Smooth muscle cell (in vitro differentiated cells): ENCODE data around the gene TMEM202. TPM values are rescaled to one million over a fixed set of nuclear protein-coding genes. Genes with fewer than 3 reads are reported as not detected.

Source experiments
- DNase-seq: peaks from one replicate; lab custom pipeline; 2025; ENCODE audit not compliant: unreplicated experiment; lab: John Stamatoyannopoulos, UW
- H2AFZ ChIP-seq: fragments of 200-600 bp; sonication (generic); 2 replicates; pipeline ENCODE4 v1.6.0; 2016; ENCODE audit warnings: antibody characterized with exemption, low read depth, mild to moderate bottlenecking
- H3F3A ChIP-seq: fragments of 200-600 bp; sonication (generic); 2 replicates; pipeline ENCODE4 v1.6.0; 2017; ENCODE audit warnings: antibody characterized with exemption, low read depth
- H3K27ac ChIP-seq: fragments of 200-600 bp; sonication (generic); 2 replicates; pipeline ENCODE4 v1.5.1; 2016; ENCODE audit warnings: low read depth, mild to moderate bottlenecking
- H3K27me3 ChIP-seq: fragments of 200-600 bp; sonication (generic); 2 replicates; pipeline ENCODE4 v1.6.1; 2016; ENCODE audit warnings: low read depth, mild to moderate bottlenecking
- H3K36me3 ChIP-seq: fragments of 200-600 bp; sonication (generic); 2 replicates; pipeline ENCODE4 v1.5.1; 2016; ENCODE audit warnings: low read depth
- H3K4me1 ChIP-seq: fragments of 200-600 bp; sonication (generic); 2 replicates; pipeline ENCODE4 v1.5.1; 2016; ENCODE audit warnings: low read depth
- H3K4me2 ChIP-seq: fragments of 200-600 bp; sonication (generic); 2 replicates; pipeline ENCODE4 v1.6.0; 2016; ENCODE audit warnings: mild to moderate bottlenecking
- H3K4me3 ChIP-seq: fragments of 200-600 bp; sonication (generic); 2 replicates; pipeline ENCODE4 v1.5.1; 2016; ENCODE audit warnings: mild to moderate bottlenecking
- H3K79me2 ChIP-seq: fragments of 200-600 bp; sonication (generic); 2 replicates; pipeline ENCODE4 v1.6.0; 2016; ENCODE audit warnings: low read depth, mild to moderate bottlenecking
- H3K9ac ChIP-seq: fragments of 200-600 bp; sonication (generic); 2 replicates; pipeline ENCODE4 v1.6.0; 2016; ENCODE audit warnings: low read depth
- H3K9me3 ChIP-seq: fragments of 200-600 bp; sonication (generic); replicated peaks from 2 replicates; pipeline ENCODE4 v1.5.1; 2016; ENCODE audit warnings: low read depth
- H4K20me1 ChIP-seq: fragments of 200-600 bp; sonication (generic); 2 replicates; pipeline ENCODE4 v1.6.0; 2016; ENCODE audit warnings: low read depth
- WGBS: methylation state at CpG from one replicate; pipeline ENCODE4 v1.1.7; 2016; ENCODE audit warnings: low lambda C conversion rate; 5-methylcytosine and 5-hydroxymethylcytosine counted together
- polyA plus RNA-seq: library from polyadenylated mRNA; unstranded; fragments of >200 nt; fragmentation: Nextera tagmentation; extraction: Ambion mirVana; gene quantifications from 2 replicates; pipeline ENCODE4 v1.2.1, GENCODE V29; 2016
- total RNA-seq: library from RNA; depleted of rRNA; stranded (reverse); fragments of >200 nt; gene quantifications from 2 replicates; pipeline ENCODE4 v1.2.3, GENCODE V29; 2014
- TF ChIP-seq, protein P1 (sequence below): fragments of 200-600 bp; sonication (generic); IDR thresholded peaks from 2 replicates; pipeline ENCODE4 v1.5.1; 2017; ENCODE audit warnings: borderline replicate concordance, mild to moderate bottlenecking, antibody characterized with exemption; ENCODE audit not compliant: insufficient read depth, poor library complexity, severe bottlenecking

Gene TMEM202
- total and polyA plus RNA-seq, 2 experiments from 2014 or later = not detected

DNA sequence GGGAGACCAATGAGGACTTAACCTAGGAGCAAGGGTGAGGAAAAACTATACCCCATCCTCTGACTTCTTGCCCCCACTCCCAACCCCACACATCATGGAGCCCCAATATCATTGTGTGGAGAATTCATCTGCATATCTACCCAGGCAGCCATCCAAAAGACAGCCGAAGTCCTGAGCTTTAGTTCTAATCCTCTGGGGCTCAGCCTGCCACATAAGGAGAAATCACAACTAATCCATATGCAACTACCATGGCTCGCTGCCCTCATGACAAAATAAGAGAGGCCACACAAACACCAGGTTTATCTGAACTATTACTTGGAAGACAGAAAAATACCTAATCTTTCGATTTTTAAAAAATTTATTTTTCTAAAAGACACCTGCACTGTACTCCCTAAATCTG lies 40.0 kb upstream of the TMEM202 start:
- TF ChIP-seq, protein P1, sequence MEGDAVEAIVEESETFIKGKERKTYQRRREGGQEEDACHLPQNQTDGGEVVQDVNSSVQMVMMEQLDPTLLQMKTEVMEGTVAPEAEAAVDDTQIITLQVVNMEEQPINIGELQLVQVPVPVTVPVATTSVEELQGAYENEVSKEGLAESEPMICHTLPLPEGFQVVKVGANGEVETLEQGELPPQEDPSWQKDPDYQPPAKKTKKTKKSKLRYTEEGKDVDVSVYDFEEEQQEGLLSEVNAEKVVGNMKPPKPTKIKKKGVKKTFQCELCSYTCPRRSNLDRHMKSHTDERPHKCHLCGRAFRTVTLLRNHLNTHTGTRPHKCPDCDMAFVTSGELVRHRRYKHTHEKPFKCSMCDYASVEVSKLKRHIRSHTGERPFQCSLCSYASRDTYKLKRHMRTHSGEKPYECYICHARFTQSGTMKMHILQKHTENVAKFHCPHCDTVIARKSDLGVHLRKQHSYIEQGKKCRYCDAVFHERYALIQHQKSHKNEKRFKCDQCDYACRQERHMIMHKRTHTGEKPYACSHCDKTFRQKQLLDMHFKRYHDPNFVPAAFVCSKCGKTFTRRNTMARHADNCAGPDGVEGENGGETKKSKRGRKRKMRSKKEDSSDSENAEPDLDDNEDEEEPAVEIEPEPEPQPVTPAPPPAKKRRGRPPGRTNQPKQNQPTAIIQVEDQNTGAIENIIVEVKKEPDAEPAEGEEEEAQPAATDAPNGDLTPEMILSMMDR = no peak
- peaks cover 3% of the 10 kb centered on the region for H3F3A ChIP-seq
- no peaks in the 10 kb centered on the region for H3K27me3 ChIP-seq
- no peak overlapping the region for H3K9ac ChIP-seq
- no peaks in the 10 kb centered on the region for H3K4me1 ChIP-seq
- DNase-seq = no peak
- 68% methylated on average over 3 of the region's 3 CpGs for WGBS
- peak overlapping the region; percentile 57 for H3K4me2 ChIP-seq
- no peak overlapping the region for H2AFZ ChIP-seq
- peaks cover 68% of the 10 kb centered on the region for H4K20me1 ChIP-seq
- no peaks in the 10 kb centered on the region for H3K9me3 ChIP-seq
- no peak overlapping the region for H3K4me3 ChIP-seq
- H3K27ac ChIP-seq = peak overlapping the region; percentile 46
- peaks cover 6% of the 10 kb centered on the region for H3K79me2 ChIP-seq
- H3K36me3 ChIP-seq = no peaks in the 10 kb centered on the region

DNA sequence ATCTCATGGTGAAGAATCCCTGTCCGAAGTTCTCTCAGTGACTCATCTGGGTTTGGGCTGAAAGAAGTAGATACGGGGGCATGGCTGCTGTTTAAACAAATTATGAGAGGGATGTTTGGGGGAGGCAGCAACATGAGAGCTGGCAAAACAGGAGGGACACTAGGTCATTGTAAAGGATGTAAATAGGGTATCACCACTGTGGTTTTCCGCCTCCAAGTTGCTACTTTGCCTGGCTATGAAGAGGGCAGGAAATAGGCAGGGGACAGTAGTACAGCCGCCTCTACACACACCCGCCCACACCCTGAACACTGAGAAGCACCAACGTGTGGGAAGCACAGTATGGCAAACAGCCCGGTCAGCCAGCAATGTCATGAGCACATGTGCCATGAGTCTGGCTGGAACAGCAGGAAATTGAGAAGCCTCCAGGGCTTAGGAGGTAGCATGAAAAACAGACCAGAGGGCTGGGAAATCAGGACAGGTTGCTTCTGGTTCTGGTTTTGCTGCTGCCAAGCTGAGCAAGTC lies 39.4 kb upstream of the TMEM202 start:
- TF ChIP-seq, protein P1 = no peak
- no peaks in the 10 kb centered on the region for H3K4me1 ChIP-seq
- no peaks in the 10 kb centered on the region for H3K27me3 ChIP-seq
- no peaks in the 10 kb centered on the region for H3K36me3 ChIP-seq
- DNase-seq = no peak
- 47% methylated on average over 7 of the region's 7 CpGs for WGBS
- H3K4me2 ChIP-seq = peak overlapping the region; percentile 57
- no peak overlapping the region for H2AFZ ChIP-seq
- H3K9ac ChIP-seq = no peak overlapping the region
- peak overlapping the region; percentile 46 for H3K27ac ChIP-seq
- H3K9me3 ChIP-seq = no peaks in the 10 kb centered on the region
- H3K79me2 ChIP-seq = peaks cover 11% of the 10 kb centered on the region
- H3F3A ChIP-seq = peaks cover 3% of the 10 kb centered on the region
- H3K4me3 ChIP-seq = no peak overlapping the region
- H4K20me1 ChIP-seq = peaks cover 73% of the 10 kb centered on the region

DNA sequence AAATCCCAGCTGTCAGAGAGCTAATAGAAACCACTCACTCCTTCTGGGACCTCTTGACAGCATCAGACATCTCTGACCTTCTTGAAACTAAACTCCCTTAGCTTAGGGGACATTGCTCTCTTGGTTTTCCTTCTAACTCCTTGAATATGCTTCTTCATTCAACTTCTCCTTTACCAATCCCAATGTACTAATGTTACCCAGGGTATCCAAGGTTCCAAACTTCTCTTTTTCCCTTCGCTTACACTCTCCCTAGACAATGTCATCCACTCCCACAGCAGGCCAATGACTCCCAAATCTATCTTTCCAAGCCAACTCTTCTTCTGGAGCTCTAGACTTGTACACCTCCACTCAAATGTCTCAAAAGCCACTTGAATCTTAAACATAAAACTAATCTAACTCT lies 36.9 kb upstream of the TMEM202 start:
- TF ChIP-seq, protein P1 = no peak
- 100% methylated on average over 1 of the region's 1 CpG for WGBS
- H3K79me2 ChIP-seq = peaks cover 17% of the 10 kb centered on the region

DNA sequence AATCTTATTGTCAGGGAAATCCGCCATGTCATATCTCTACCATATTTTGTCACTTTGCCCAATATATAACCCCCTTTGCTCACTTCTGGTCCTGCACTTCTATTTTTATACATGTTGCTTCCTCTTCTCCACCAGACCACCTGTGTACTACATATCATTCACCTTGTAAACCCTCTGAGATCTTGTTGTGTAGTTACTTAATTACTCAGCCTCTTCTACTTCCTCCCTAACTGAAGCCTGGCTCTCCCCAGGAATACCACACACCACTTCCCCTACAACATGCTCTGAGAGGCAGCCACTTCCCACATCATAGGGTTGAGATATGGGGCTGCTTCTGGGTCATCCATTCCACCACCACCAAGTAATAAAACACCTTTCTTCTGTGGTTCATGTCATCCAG lies 32.3 kb upstream of the TMEM202 start:
- 89% methylated on average over 1 of the region's 1 CpG for WGBS
- Histone ChIP-seq H3K27ac (no peak overlapping the region), H3K9ac (no peak overlapping the region), H3K4me1 (no peaks in the 10 kb centered on the region), H3K79me2 (peaks cover 33% of the 10 kb centered on the region), H3K9me3 (no peaks in the 10 kb centered on the region), H4K20me1 (peaks cover 82% of the 10 kb centered on the region), H2AFZ (no peak overlapping the region), H3K4me3 (no peak overlapping the region), H3K4me2 (no peak overlapping the region), H3K27me3 (no peaks in the 10 kb centered on the region), H3K36me3 (no peaks in the 10 kb centered on the region), H3F3A (no peaks in the 10 kb centered on the region)
- DNase-seq = no peak
- TF ChIP-seq, protein P1 = no peak

More for the DNA sequence above, 36.9 kb upstream of the TMEM202 start:
- no peaks in the 10 kb centered on the region for H3K9me3 ChIP-seq
- H3K4me3 ChIP-seq = no peak overlapping the region
- no peak overlapping the region for H2AFZ ChIP-seq
- peaks cover 3% of the 10 kb centered on the region for H3F3A ChIP-seq
- no peak overlapping the region for H3K27ac ChIP-seq
- no peaks in the 10 kb centered on the region for H3K27me3 ChIP-seq
- no peak overlapping the region for H3K4me2 ChIP-seq
- no peak for DNase-seq
- H3K4me1 ChIP-seq = no peaks in the 10 kb centered on the region
- H3K9ac ChIP-seq = no peak overlapping the region
- peaks cover 89% of the 10 kb centered on the region for H4K20me1 ChIP-seq
- H3K36me3 ChIP-seq = no peaks in the 10 kb centered on the region
